HG03280 (cell line): Measurements from ENCODE around the gene SMARCAL1.
A peak's percentile ranks its signal among the peaks of the same experiment; 100 is the strongest.
"Not testable (repeated sequence)": the region's sequence is repeated elsewhere in the genome, so short reads cannot be mapped to it uniquely, and the experiment has no call there.

ENCODE experiments used
- ATAC-seq: cut with Tn5 transposase; IDR thresholded peaks from one replicate; pipeline ENCODE4 v1.9.1; 2021; ENCODE audit warnings: mild to moderate bottlenecking, moderate library complexity; ENCODE audit not compliant: unreplicated experiment

Gene SMARCAL1

DNA sequence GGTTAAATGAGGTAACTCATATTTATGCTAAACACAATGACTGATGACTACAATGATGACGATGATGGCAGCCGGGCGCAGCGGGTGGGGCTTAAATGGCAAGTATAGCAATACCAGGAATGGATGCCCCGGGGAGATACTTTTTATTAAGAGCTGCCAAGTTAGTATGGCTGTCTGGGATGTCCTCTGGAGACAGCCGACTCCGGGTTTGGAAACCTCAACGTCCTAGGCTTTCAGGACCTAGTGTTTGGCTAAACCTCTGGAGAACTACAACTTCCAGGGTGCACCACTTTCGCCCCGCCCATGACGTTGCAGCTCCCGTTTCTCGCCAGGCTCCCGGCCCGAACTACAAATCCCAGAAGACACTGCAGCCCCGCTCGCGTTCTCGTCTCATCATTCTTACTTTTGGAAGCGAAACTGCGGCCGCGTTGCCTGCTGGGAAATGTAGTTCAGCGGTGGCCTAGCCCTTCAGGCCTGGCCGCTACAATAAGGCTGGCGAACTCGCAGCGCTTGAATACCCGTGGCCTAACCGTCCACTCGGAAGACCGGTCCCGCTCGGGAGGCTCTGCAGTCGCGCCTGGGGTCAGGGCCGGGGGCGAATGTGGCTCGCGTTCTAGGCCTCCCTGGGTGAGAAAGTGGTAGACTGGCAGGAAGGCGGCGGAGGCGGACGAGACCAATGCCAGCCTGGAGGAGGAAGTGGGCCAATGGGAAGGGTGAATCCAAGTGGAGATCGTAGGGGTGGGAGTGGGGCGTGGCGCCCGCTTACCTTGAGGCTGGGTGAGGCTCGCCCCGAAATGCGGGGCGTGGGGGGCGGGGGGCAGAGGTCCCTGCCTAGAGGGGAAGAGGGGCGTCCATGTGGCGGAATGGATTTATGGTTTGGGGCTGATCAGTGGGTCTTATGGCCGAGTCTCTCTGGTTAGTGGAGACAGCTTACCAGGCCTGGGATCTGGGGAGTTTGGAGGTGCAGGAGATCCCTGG is at the start of gene SMARCAL1:
SMARCAL1 (plus strand) TSS at position 463 of the 978 bp plus-strand sequence. CDS start 2,221 bp downstream, outside the sequence.
- peak; percentile 96 for ATAC-seq

DNA sequence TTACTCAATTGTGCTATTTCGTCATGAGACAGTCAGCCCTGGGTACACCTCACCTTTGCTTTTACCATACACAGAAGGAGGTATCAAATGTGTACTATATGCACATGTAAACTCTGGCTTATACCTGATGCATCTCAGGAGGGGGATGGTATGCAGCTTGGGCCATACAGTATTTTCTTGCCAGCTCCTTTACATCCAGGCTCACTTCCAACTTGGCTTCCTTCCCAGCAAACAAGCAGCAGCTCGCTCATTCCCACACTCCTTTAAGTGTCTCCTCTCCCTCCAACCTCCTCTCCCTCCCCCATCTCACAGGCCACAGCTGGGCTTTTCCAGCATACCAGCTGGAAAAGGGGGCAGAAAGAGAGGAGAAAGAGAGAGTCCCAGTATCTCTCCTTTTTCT is 49.6 kb upstream of the SMARCAL1 start:
- no peak for ATAC-seq

DNA sequence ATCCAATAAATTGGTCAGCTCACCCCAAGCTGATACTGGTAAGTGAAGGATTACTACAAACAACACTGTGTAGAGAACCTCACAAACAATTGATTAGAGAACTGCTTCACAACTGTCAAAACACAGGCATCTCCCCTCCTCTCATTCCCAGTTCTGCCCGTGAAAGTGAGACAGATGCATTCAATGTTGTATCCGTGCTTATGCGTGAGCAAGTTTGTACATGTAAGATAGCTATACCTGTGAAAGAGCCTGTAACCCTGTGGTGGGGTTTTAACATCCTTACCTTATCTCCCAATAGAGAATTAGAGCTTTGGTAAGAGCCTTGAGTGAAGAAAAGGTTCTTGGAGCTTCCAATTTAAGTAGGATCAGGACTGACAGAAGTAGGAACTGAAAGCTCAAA is 49.1 kb upstream of the SMARCAL1 start:
- ATAC-seq, result no peak

DNA sequence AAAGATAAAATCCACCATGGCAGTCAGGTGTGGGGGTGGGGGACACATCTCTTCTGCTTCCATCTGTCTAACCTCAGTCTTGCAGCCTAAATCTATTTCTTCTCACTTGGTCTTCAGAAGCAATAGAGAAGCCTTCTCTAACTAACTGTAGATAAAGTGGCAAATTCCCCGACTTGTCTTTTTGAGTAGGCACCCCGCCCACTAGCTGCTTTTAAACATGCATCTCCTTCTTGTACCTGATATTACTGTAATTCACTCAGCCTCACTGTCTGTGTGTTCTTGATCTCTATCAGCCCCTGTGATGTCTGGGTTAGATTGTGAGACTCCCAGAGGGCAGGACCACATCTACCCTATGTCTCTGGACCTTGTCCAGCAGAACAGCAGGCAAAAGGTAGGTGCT is 46.8 kb upstream of the SMARCAL1 start:
- no peak for ATAC-seq

DNA sequence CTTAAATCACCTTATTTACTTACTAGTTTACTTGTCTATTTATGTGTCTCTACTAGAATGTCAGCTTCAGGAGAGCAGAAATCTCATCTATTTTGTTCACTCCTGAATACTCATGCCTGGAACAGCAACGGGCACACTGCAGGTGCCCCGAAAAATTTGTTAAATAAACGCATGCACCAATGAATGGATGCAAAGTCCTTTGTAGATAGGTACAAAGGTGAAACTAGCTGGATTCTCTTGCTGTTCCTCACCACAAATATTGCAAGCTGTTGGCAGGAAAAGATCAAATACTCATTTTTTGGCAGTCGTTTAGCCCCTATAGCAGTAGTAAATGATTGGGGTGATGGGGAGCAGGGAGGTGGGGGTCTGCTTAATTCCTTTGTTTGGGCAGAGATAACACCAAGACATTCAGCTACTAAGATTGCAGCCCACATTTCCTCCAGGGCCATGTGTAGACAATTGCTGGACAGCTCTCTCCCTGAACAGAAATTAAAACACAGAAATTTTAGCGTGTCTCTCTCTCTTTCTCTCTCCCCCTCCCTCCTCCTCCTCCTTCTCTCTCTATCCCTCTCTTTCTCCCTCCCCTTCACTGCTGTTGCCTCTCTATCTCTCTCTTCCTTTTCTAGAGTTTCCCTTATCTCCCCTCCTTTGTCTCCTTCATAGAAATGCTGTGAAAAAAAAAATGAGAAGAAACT is 45.4 kb upstream of the SMARCAL1 start:
- ATAC-seq, result no peak

DNA sequence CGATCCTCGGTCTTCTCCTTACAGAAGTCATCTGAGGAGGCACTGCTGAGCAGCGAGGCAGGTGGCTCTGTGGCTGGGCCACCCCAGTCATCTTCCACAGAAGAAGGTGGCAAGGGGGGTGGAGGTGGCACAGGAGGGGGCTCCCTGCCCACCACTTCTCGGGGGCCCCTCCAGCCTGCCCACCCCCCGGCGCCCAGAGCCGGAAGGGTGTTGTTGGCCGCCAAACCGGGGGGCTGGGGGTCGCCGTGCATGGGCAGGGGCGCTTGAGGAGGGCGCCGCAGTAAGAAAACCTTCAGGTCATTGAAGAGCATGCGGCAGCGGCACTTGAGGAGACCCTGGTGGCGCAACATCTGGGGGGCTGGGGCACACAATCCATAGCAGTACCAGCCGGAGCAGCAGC is 42.5 kb upstream of the SMARCAL1 start:
- ATAC-seq, result no peak

DNA sequence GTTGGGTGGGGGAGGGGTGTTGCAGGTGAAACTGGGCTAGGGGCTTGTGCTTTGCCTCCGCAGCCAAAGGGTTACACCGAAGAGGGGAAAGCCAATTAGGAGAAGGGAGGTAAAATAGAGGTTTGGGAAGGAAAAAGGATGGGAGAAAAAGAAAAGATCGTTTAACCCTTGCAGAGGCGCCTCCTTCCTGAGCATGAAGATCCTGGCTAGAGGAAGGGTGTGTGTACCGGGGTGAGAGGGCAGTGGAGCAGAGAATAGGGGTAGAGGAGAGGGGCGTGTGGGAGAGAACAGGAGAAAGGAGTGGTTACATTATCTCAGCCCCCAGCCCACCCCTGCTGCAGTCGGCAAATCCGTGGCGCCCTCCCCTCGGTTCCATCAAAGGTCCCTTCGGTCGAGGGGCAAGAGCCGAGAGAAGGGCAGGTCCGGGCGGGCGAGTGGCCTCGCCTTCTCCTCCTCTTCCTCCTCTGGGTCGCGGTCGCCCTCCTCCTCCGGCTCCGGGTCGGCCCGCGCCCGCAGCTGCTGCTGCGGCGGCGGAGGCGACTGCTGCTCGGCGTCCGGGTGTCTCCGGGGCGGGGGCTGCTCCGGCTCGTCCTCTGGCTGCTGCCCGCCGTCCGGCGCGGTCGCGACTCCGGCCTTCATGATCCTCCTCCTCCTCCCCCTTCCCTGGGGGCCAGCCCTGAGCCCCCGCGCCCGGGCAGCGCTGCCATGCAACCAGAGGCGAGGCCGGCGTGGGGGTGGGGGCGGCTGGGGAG is 41.1 kb upstream of the SMARCAL1 start:
- ATAC-seq, result no peak

DNA sequence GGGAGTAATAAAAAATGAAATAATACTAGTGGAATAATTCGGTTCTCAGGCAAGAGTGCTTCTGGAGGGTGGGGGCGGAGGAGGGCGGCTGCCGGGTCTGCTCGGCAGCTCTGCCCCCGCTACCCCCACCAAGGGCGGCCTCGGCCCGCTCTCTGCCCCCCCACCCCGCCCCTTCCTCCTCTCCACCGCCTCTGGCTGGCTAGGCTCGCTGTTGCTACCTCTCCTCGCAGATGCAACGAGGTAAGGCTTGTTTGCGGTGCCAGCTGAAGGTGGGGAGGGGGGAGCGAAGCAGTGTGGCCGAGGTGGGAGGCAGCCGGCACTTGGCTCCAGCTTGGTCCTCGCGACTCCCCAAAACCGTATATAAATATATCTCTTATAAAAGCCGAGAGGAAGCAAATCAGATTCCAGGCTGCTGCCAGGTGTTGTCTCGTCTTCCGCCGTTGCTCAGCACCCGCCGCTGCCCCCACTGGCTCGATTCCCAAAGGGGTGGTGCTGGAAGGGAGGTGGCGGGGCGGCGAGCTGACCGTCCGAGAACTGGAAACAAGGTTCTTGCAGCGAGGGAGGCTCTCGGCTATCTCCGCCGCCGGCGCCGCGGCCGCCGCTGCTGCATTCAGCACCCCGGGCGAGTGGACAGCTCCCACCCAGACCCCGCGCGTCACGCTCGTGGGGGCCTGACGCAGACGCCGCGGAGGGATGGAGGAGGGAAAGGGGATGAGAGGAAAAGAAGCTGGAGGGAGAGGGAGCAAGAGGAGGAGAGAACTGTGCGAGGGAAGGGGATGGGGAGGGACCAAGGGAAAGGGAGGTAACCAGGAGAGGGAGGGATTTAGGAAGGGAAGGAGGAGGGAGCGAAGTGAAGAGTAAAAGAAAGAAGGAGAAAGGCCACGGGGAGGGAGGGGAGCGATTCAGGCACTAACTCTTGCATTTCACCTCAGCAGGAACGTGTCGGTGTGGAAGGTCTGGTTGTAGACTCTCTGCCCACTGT is 40.3 kb upstream of the SMARCAL1 start, which contains the start of gene MARCHF4:
MARCHF4 (minus strand) TSS at position 763 of the 982 bp plus-strand sequence. CDS start 2,223 bp downstream, outside the sequence.
- no peak for ATAC-seq

DNA sequence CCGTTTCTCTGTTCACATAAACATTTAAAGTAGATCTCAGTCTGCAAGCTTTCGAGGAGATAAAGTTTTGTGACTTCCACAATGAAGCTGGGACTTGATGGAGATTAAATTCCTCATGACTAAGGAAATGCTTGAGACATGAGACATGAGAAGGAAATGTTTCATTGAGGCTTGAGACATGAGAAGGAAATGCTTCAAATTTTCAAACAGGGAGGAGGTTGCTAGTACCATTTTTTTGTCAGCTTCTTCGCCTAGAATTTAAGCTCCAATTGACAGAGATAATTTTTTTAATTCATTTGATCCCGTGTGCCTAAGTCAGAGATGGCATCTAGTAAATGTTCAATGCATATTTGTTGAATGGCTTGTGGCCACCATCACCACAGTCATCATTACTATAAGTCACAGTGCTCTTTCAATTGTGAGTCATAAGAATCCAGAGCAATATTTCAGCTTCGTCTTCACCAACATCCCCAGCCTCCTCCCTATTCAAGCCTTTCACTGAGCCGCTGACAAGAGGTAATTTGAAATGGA is 39.5 kb upstream of the SMARCAL1 start:
- ATAC-seq, result no peak

DNA sequence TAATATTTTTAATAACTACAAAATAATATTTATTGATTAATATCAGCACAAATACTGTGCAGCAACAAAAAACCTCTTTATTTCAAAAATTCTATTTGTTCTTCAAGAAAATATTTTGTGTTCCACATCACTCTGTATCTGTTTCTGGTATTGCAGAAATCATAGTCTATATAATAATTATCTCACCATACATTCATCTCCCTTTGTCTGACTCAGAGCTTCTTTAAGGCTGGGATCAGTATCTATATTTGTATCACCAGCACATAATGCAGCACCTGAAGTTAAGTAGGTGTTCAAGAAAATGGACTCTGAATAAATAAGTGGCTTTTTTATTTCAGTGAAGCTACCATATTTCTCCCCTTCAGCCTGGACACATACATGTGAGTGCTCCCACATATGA is 38.4 kb upstream of the SMARCAL1 start:
- ATAC-seq, result no peak

DNA sequence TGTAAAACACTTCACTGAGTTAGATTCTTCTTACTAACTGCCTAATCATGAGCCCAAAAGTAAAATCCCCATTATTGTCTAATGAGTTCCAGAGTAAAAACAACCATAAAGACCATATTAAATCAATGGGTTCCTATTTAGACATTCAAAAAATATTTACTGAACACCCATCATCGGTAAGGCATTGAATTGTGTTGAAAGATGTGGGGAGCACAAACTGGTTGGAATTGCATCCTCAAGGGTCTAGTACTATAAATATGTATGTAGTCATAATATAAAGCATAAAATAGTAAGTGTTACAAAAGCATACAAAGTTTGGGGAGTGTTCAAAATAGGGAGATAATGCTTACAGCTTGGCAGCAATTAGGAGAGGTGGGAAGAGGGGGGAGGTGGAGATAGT is 37.0 kb upstream of the SMARCAL1 start:
- ATAC-seq, result no peak

DNA sequence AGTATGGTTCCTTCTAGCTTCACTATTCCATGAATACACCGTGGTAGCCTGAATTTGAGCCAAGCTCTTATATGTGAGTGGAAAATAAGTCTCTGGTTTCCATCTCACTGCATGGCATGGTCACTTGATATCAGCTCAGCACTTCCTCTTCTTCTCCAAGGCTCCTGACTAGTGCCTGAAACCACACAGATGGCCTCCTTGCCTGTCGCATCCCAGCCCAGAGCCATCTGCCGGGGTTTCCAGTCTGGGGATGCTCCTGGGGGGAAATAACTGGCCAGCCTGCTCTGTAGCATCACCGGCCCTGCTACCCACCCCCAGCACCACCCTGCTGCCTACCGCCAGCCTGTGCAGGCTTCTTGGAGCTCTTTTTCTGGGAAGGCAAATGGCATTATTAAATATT is 32.3 kb upstream of the SMARCAL1 start:
- no peak for ATAC-seq

DNA sequence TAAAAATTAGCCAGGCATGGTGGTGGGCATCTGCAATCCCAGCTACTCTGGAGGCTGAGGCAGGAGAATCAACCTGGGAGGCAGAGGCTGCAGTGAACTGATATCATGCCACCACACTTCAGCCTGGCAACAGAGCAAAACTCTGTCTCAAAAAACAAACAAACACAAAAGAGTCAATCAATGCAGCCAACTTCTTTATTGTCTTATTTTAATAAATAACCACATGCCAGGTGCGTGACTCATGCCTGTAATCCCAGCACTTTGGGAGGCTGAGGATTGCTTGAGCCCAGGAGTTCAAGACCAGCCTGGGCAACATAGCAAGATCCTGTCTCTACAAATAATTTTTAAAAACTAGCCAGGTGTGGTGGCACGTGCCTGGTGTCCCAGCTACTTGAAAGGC is 27.9 kb upstream of the SMARCAL1 start:
- ATAC-seq, result not testable (repeated sequence)

DNA sequence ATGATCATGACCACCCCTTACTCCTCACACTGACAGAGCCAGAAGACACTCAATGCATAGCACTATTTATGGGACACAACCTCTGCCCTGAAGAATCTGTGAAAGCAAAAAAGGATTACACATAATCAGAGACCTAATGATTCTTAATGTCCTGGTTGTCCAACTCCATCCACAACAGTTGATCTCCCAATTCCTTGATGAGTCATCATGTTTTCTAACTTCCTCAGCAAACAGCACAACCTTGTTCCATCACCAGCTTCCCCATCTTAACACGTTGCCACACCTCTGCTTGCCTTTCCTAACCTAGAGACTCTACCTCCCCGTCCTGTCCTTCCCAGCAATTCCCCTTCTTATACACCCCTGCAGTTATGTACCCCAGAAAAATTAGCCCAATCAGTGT is 26.8 kb upstream of the SMARCAL1 start:
- ATAC-seq, result no peak

DNA sequence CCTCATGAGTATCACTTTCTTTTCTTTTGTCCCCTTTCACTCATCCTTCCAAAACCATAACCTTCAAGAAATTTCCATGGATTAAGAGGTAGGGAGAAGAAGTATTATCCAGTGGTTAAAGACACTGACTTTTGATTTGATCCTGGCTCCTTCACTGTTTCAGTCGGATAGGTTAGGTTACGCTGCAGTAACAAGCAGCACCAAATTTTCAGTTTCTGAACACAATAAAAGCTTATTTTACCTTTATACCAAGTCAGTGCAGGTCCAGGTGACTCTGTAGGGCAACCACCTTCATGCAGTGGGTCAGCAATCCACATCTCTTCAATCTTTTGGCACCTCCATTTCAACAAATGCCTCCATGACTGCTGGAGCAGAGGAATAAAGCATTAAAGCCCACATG is 25.0 kb upstream of the SMARCAL1 start:
- ATAC-seq, result no peak

DNA sequence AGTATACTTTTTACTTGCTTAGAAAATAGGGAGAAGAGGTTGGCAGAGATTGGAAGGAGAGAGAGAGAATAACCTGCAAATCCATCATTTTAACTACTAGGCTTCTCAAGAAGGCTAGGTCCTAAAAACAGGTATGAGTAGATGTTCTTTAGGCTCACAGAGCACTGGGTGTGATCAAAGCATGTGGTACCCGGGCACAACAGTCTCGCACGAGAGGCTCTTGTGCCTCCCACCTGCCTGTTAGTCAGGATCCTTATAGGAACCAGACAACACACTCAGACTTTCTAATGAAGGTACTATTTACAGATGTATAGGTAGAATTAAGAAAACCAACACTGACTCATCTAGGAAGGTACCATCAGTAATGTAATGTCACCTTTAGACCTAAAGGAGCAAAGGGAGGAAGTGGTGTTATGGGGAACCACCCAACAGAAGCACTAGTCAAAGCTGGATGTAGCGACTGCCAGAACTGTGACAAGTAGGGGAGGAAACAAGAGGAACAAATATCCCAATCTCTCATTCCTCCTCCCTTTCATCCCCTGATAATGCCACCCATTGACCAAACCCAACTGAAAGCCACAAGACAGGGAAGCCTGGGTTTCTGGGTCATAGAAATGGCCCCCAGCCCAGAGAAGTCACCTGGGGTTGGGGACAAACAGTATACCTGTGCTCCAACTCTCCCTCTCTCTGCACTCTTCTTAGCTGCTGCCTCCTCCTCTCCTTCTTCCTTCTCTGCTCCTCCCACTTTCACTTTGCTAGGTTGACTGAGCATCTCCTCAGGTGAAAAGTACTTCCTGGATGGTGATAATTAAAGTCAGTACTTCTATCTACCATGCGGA is 24.0 kb upstream of the SMARCAL1 start:
- peak; percentile 71 for ATAC-seq

DNA sequence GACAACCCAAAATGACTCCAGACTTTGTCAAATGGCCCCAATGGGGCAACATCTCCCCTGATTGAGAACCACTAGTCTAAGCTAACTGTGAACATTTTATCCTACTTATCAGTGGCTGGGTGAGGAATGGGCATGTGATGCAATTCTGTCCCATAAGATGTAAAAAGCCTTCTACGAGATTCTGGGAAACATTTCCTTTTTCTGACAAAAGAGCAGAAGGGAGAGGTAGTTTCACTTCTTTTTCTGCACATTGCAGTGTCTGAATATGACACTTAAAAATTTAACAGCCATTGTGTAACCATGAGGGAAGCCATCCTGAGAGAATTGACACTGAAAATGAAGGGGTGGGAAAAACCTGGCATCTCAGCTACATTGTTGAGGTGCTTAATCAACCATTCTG is 22.7 kb upstream of the SMARCAL1 start:
- no peak for ATAC-seq

DNA sequence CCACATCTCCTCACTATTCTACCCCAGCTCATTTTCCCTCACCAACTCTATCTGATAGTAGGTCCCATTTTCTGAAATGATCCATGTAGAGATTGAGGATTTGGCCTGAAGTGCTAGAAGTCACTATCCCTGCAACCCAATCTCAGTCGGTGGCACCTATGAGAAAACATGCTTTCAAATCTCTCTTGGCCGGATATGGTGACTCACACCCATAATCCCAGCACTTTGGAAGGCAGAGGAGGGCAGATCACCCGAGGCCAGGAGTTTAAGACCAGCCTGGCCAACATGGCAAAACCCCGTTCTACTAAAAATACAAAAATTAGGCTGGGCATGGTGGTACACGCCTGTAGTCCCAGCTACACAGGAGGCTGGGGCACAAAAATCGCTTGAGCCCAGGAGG is 20.9 kb upstream of the SMARCAL1 start:
- no peak for ATAC-seq

DNA sequence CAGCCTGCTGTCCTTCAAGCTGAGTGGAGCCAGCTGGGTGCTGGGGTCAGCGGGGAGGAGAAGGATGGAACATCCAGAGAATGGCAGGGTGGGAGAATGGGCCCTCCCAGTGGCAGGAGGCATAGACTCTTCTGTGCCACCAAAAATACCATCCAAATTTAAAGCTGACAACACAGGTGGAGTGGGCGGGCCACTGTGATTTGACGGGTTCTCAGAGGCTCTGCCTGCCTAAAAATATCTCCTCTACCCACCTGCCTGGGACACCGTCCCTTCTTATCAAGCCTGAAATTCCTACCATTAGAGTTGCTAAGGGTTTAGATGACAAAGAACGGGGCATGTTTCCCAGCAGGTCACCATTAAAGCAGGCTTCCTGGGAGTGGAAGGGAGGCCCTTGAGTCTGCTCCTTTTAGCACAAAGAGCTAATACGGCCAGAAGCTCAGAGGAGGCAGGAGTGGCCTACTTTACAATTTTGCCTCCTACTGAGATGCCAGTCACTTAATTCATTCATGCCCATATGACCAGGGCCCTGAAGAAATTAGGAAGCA is 20.2 kb upstream of the SMARCAL1 start:
- no peak for ATAC-seq
